Measurements from ENCODE around the gene NADK.

NADK gene, protein sequence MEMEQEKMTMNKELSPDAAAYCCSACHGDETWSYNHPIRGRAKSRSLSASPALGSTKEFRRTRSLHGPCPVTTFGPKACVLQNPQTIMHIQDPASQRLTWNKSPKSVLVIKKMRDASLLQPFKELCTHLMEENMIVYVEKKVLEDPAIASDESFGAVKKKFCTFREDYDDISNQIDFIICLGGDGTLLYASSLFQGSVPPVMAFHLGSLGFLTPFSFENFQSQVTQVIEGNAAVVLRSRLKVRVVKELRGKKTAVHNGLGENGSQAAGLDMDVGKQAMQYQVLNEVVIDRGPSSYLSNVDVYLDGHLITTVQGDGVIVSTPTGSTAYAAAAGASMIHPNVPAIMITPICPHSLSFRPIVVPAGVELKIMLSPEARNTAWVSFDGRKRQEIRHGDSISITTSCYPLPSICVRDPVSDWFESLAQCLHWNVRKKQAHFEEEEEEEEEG

GRCh38 chr1:1777950-1778662, at the start of gene NADK:
TSS of gene NADK (minus strand) at chr1:1778470. CDS start at chr1:1765406, 13,064 bp downstream.
- DNase-seq = no peak

- no peak for DNase-seq
Observed at GRCh38 chr1:1827089-1827848, 49.0 kb upstream of the NADK start.

DNA sequence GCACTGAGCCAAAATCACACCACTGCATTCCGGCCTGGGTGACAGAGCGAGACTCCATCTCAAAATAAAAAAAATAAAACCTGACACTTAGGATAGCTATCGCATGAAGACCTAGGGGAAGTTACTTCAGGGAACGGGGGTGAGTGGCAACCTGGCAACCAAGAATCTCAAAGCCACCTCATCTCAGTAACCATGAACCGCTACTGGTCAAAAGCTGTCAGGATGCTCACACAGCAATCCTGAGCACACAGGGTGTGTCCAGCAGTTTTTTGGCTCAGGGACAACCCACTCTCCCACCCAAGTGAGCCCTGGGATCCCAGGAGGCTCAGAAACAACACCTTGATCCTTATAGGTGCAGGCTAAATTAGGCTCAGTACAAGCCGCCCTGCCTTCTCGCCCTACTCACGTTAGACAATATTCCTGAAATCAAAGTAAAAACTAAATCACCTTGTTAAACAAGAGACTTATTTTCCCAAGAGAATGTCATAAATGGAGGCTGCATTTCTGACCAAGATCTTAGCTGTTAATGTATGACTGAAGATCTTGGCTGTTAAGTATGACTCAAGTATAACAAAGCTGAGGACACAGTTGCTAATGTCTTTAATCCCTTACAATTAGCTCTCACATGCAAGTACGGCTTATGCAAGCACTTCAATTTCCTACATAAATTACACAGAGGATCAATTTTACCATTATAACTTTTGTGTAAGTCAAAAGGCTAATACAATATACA, 48.3 kb upstream of the NADK start:
- DNase-seq = no peak

- DNase-seq = no peak
Observed at GRCh38 chr1:1825217-1825616, 46.9 kb upstream of the NADK start.

DNA sequence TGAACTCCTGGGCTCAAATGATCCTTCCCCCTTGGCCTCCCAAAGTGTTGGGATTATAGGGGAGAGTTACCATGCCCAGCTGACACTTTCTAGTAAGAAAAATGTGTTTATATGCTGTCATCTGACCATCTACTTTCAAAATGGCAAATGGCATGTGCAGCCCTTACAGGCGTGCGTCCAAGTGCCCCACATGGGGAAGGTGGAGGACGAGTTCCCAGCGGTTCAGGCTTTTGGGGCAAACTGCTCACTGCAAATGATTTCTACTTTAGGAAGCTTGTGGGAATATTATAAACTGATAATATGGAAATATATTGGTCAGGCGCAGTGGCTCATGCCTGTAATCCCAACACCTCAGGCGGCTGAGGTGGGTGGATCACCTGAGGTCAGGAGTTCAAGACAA, 41.5 kb upstream of the NADK start:
- DNase-seq = no peak

- no peak for DNase-seq
Observed at GRCh38 chr1:1817221-1817620, 39.0 kb upstream of the NADK start.

DNA sequence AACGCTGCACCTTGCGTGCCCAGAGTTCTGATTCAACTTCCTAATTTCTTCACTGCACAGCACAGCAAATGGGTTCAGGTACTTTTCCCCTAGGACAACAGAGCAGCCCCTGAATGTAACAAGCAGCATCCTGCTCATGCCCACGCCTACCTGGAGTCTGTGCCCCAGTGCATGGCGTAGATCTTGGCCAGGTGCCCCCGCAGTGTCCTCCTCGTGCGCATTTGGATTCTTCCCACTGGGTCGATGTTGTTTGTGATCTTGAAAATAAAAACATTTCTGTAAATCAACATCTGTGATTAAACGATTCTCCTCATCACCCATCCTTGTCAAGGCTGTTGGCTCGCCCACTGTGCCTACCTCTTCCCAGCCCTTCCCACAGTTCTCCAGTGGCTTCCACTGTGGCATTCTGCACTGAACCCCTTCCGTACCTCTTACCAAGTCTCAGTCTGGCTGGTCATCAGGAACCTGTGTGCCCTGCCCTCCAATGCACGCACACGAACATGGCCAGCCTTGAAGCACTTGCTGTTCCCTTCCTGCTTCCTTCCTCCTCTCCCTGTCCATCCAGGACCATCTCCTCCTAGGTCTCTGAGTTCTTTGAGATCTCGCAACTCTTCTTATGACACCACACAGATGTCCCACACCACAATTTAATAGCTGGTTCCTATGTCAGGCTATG, 37.5 kb upstream of the NADK start:
- no peak for DNase-seq

- no peak for DNase-seq
Observed at GRCh38 chr1:1809489-1809888, 31.2 kb upstream of the NADK start.

GRCh38 chr1:1808206-1808605, 29.9 kb upstream of the NADK start:
- no peak for DNase-seq

- DNase-seq = no peak
Observed at GRCh38 chr1:1806890-1807289, 28.6 kb upstream of the NADK start.

- DNase-seq = no peak
Observed at GRCh38 chr1:1804301-1804700, 26.0 kb upstream of the NADK start.

DNA sequence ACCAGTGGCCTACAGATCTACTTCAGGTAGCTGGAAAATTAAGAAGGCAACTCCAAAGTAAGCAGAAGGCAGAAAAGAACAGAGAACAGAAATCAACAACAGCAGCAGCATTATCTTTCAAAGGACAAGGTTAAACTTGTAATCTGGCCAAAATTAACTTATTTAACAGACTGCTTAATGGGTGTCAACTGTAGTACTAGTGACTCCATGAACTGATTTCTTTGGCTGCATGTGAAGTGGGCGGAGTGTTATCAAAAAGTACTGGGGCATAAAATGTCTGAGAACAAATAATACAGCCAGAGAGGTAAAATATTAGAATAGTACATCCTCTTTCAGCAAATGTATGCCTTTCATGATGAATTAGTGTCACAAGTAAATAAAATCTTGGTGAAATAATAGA, 24.6 kb upstream of the NADK start:
- no peak for DNase-seq

DNA sequence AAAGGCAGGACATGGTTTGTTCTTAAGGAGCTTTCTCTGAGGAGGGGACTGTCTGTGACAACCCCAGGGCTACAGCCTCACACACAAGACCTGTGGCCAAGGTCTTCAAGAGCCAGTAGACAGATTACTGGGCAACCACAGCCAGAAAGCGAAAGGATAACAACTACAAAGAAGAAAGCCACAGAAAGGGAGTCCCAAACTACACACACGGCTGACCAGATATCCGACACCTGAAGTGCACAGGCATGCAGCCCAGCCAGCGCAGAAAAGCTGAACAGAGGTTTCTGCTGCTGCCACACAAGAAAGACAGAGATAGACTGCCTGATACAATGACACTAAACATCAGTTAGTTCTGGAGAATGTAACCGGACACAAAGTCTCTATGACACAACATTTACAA, 21.4 kb upstream of the NADK start:
- DNase-seq = no peak

DNA sequence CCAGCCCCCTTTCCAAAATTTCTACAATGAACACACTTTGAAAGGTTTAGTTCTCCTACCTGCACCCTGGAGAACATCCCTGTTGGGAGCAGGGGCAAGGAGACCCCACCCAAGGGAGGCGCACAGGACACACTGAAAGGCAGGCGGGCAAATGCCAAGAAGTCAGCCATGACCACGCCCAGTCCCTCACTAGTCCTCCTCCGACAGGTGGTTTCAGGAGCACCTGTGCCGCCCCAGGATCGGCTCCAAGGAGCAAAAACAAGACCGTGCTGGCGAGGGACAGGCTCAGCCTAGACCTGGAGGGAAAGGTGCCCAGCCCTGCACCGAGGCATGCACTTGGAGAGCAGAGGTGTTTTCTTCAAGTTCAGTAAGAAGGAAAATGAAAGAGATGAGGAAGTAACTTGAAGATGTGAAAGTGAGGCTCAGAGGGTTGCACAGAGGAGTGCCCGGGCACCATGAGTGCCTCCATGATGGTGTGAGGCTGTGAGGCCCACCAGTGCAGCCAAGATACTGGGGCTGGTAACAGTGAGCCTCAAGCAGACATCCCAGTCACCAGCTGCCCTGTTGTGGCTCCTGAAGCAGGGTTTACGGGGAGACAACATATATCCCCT, 19.6 kb upstream of the NADK start:
- no peak for DNase-seq

GRCh38 chr1:1796466-1796865, 18.2 kb upstream of the NADK start:
- no peak for DNase-seq

DNA sequence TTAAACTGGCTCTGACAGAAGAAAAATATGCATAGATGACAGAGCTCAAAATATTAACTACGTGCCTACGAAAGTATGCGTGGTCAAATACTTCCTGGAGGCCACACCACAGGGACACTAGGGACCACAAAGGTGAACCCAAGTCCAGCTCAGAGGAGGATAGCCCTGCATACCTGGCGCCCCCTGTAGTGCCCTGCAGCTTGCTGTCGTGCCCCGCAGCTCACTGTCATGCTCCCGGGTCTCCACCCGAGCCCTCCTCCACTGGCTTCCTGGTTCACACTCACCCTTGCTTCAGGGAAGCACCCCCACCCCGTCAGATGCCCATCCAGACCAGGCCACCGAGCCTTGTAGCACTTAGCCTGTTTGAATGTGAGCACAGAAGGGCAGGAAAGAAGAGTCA, 16.7 kb upstream of the NADK start:
- DNase-seq = no peak

GRCh38 chr1:1793481-1794244, 15.4 kb upstream of the NADK start:
- no peak for DNase-seq

GRCh38 chr1:1788646-1789431, 10.6 kb upstream of the NADK start:
- no peak for DNase-seq

DNA sequence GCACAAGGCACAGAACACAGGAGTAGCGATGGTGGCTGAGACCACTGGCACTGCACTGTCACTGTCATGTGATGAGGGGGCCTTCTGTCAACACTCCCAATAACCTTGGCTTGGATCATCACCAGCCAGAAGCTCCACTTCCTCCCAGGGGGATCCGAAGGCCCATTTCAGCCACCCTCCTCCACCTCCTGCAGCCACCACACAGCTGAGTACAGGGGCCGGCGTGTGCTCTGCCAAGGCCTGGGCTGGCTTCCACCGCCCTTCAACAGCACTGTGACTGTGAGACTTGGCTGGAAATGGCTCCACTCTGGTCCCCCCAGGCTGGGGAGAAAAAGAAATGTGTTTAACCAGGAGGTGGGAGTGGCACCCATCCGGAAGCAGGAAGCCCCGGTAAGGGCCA, 9.9 kb upstream of the NADK start:
- no peak for DNase-seq

All from DMS 273 treated with DMSO at 0.1 percent for 48 hours (cell line).